HepG2 (cell line): ENCODE results near the gene NIPAL1. TPM values are rescaled to one million over a fixed set of nuclear protein-coding genes. Genes with fewer than 3 reads are reported as not detected.

Experiments
- EEA1 ChIP-seq: sonication (generic); formaldehyde crosslinking; IDR thresholded peaks from 2 replicates; pipeline ENCODE4 v1.5.1; 2020; ENCODE audit warnings: mild to moderate bottlenecking, missing genetic modification reagents, borderline replicate concordance
- ETS1 ChIP-seq: sonication (generic); formaldehyde crosslinking; IDR thresholded peaks from 2 replicates; pipeline ENCODE4 v1.4.0; 2020; ENCODE audit warnings: missing genetic modification reagents
- KDM4B ChIP-seq: sonication (generic); formaldehyde crosslinking; IDR thresholded peaks from 2 replicates; pipeline ENCODE4 v1.4.0; 2020; ENCODE audit warnings: missing genetic modification reagents
- MYC ChIP-seq: sonication (generic); formaldehyde crosslinking; IDR thresholded peaks from 2 replicates; pipeline ENCODE4 v1.9.0; 2021; ENCODE audit warnings: missing genetic modification reagents, borderline replicate concordance
- PITX1 ChIP-seq: sonication (generic); formaldehyde crosslinking; IDR thresholded peaks from 2 replicates; pipeline ENCODE4 v1.5.1; 2020; ENCODE audit warnings: mild to moderate bottlenecking, missing genetic modification reagents
- RBM39 ChIP-seq: fragments of 200-400 bp; formaldehyde crosslinking; IDR thresholded peaks from one replicate; pipeline ENCODE4 v1.6.1; 2018; ENCODE audit warnings: antibody characterized with exemption, mild to moderate bottlenecking, low read depth, low read length; ENCODE audit not compliant: poor library complexity, severe bottlenecking
- SYNCRIP ChIP-seq: fragments of 200-400 bp; formaldehyde crosslinking; IDR thresholded peaks from 2 replicates; pipeline ENCODE4 v1.6.1; 2018; ENCODE audit warnings: mild to moderate bottlenecking, low read depth, low read length; ENCODE audit not compliant: insufficient read depth
- TCF7L2 ChIP-seq: IDR thresholded peaks from 2 replicates; pipeline ENCODE4 v1.6.1; 2011; ENCODE audit warnings: mild to moderate bottlenecking, low read depth, low read length, moderate library complexity
- ZBTB40 ChIP-seq, 2 experiments: fragments of 450-650 bp in 1 of 2; sonication (generic) in 1 of 2; formaldehyde crosslinking in 1 of 2; IDR thresholded peaks; 2 replicates each; pipeline versions ENCODE4 v1.6.1 to v1.8.0; 2016 to 2022; ENCODE audit warnings: antibody characterized with exemption in 1 of 2, mild to moderate bottlenecking in 1 of 2, missing genetic modification reagents in 1 of 2
- ZBTB7A ChIP-seq: sonication (generic); formaldehyde crosslinking; IDR thresholded peaks from 2 replicates; pipeline ENCODE4 v1.8.0; 2022; ENCODE audit warnings: mild to moderate bottlenecking, missing genetic modification reagents
- ZEB1 ChIP-seq: IDR thresholded peaks from 2 replicates; pipeline ENCODE4 v1.6.1; 2012; ENCODE audit warnings: mild to moderate bottlenecking, low read depth, inconsistent platforms; ENCODE audit not compliant: insufficient replicate concordance
- ZNF564 ChIP-seq: sonication (generic); formaldehyde crosslinking; IDR thresholded peaks from 2 replicates; pipeline ENCODE4 v1.8.1; 2023; ENCODE audit warnings: mild to moderate bottlenecking, missing genetic modification reagents
- ZNF670 ChIP-seq: sonication (generic); formaldehyde crosslinking; IDR thresholded peaks from 2 replicates; pipeline ENCODE4 v1.8.0; 2022; ENCODE audit warnings: mild to moderate bottlenecking, missing genetic modification reagents, borderline replicate concordance
- polyA plus RNA-seq, 8 experiments: library from polyadenylated mRNA; depleted of rRNA in 3 of 8; stranded (reverse) in 7 of 8; unstranded in 1 of 8; fragments of >200 nt; fragmentation: Illumina TruSeq in 4 of 8; extraction: Trizol in 4 of 8; gene quantifications; 2 replicates each; pipeline versions ENCODE4 v1.2.1 to v1.2.3, GENCODE V29; 2011 to 2016; ENCODE audit warnings: low read depth in 4 of 8, missing spikeins in 1 of 8, mixed read lengths in 1 of 8; ENCODE audit not compliant: insufficient read depth in 1 of 8
- total RNA-seq, 5 experiments: library from RNA; depleted of rRNA; stranded (reverse); fragments of >200 nt; fragmentation: Illumina TruSeq; extraction: Trizol; gene quantifications; 2 replicates each; pipeline ENCODE4 v1.2.3, GENCODE V29; 2016; ENCODE audit warnings: low read depth in 1 of 5

Gene NIPAL1
- total and polyA plus RNA-seq, 2 of the 13 experiments (the other 11 are each of a cell fraction or from before 2014, with no cell fraction given): 1.4 to 3.4 TPM

GRCh38 chr4:48017108-48017571, 568 bp downstream of the NIPAL1 start (continued):
- TF ChIP-seq ZBTB40 (IDR thresholded peaks at IDR 0.05): no peak
- TF ChIP-seq ZBTB40 (CRISPR knock-in tag; IDR thresholded peaks at IDR 0.05): no peak
- TF ChIP-seq RBM39: no peak
- no peak for TF ChIP-seq TCF7L2
- 0 out of 2 replicates have a peak, but pooled peaks have one; percentile 4 for TF ChIP-seq ZNF564
- 0 out of 2 replicates have a peak, but pooled peaks have one; percentile 19 for TF ChIP-seq PITX1 (CRISPR knock-in tag)
- no peak for TF ChIP-seq KDM4B (CRISPR knock-in tag)
- no peak for TF ChIP-seq ZEB1
- TF ChIP-seq SYNCRIP: no peak
- TF ChIP-seq EEA1 (CRISPR knock-in tag): no peak
- TF ChIP-seq ZBTB7A (CRISPR knock-in tag): peak; percentile 65
- TF ChIP-seq MYC (CRISPR knock-in tag): no peak
- TF ChIP-seq ZNF670 (CRISPR knock-in tag): no peak
- no peak for TF ChIP-seq ETS1
- TF ChIP-seq, all 625 proteins: peak for 15
